HEK293T (cell line): ENCODE data around the gene FCER1G.
"Not testable (repeated sequence)": the region's sequence is repeated elsewhere in the genome, so short reads cannot be mapped to it uniquely, and the experiment has no call there.

Experiments
- BHLHE40 ChIP-seq: fragments of 450-650 bp; IDR thresholded peaks from 2 replicates; pipeline ENCODE4 v1.6.1; 2016; ENCODE audit warnings: mild to moderate bottlenecking, moderate library complexity, borderline replicate concordance
- CTBP1 ChIP-seq: fragments of 450-650 bp; IDR thresholded peaks from 2 replicates; pipeline ENCODE4 v1.6.1; 2016; ENCODE audit warnings: borderline replicate concordance
- ELF4 ChIP-seq: fragments of 450-650 bp; IDR thresholded peaks from 2 replicates; pipeline ENCODE4 v1.6.1; 2017; ENCODE audit warnings: antibody characterized with exemption
- FOXA1 ChIP-seq: fragments of 450-650 bp; IDR thresholded peaks from 2 replicates; pipeline ENCODE4 v1.6.1; 2016; ENCODE audit warnings: mild to moderate bottlenecking
- FOXK2 ChIP-seq: fragments of 450-650 bp; IDR thresholded peaks from 2 replicates; pipeline ENCODE4 v1.6.1; 2016; ENCODE audit warnings: mild to moderate bottlenecking
- FOXM1 ChIP-seq: fragments of 450-650 bp; IDR thresholded peaks from 2 replicates; pipeline ENCODE4 v1.6.1; 2017; ENCODE audit warnings: mild to moderate bottlenecking, borderline replicate concordance
- HDGF ChIP-seq: fragments of 450-650 bp; IDR thresholded peaks from 2 replicates; pipeline ENCODE4 v1.6.1; 2017; ENCODE audit warnings: antibody characterized with exemption, borderline replicate concordance
- PKNOX1 ChIP-seq: fragments of 450-650 bp; IDR thresholded peaks from 2 replicates; pipeline ENCODE4 v1.6.1; 2016
- SP1 ChIP-seq: fragments of 450-650 bp; IDR thresholded peaks from 2 replicates; pipeline ENCODE4 v1.6.1; 2017
- SUZ12 ChIP-seq: fragments of 450-650 bp; IDR thresholded peaks from 2 replicates; pipeline ENCODE4 v1.6.1; 2016; ENCODE audit warnings: mild to moderate bottlenecking
- TARDBP ChIP-seq: fragments of 450-650 bp; IDR thresholded peaks from 2 replicates; pipeline ENCODE4 v1.6.1; 2016
- ZNF384 ChIP-seq: fragments of 450-650 bp; IDR thresholded peaks from 2 replicates; pipeline ENCODE4 v1.6.1; 2016

- not testable (repeated sequence) for TF ChIP-seq BHLHE40, FOXA1, PKNOX1, ZNF384, FOXK2, HDGF, ELF4, FOXM1, TARDBP, CTBP1, SP1, SUZ12
These were observed 40.9 kb downstream of the FCER1G start for GRCh38 chr1:161255955-161256520.
